A673 (cell line): ENCODE results near the gene PTCH2.

Experiments used
- EZH2 ChIP-seq: fragments of 200-600 bp; sonication (generic); IDR thresholded peaks from 2 replicates; pipeline ENCODE4 v1.6.1; 2017; ENCODE audit warnings: borderline replicate concordance, low read depth, mild to moderate bottlenecking, mixed read lengths, antibody characterized with exemption, low read length; ENCODE audit not compliant: poor library complexity, severe bottlenecking
- TF ChIP-seq, protein P1 (sequence below): fragments of 300-800, 200-600 bp; sonication (generic); conservative IDR thresholded peaks from 2 replicates; pipeline ENCODE4 v1.5.1; 2017; ENCODE audit warnings: low read depth, mild to moderate bottlenecking, antibody characterized with exemption, low read length, moderate library complexity, mixed read lengths

DNA sequence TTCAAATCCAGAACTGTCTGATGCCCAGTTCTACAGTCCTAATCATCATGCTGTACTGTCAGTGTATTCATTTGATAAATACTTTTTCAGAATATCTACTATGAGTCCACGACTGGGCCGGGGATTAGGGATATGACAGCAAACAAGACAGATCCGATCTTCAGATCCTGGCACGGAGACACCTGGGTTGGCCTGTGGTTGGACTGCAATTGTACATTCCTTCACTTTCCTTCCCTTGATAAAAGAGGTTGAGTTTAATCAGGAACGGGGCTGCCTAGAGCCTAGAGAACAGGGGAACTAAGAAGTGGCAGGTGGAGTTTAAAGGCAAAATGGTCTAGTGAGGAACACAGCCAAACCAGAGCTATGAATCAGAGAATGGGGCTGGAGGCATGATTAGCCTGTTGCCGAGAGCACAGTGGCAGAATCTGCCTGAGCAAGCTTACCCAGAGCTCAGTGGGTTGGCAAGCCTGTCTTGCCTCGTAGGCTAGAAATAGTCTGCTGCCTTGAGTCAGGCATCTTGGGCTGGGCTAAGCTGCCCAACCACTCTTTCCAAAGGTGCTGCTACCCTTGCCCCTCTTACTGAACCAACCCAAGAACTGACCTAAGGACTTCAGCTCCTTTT is 38.1 kb upstream of the PTCH2 start:
- TF ChIP-seq, protein P1, sequence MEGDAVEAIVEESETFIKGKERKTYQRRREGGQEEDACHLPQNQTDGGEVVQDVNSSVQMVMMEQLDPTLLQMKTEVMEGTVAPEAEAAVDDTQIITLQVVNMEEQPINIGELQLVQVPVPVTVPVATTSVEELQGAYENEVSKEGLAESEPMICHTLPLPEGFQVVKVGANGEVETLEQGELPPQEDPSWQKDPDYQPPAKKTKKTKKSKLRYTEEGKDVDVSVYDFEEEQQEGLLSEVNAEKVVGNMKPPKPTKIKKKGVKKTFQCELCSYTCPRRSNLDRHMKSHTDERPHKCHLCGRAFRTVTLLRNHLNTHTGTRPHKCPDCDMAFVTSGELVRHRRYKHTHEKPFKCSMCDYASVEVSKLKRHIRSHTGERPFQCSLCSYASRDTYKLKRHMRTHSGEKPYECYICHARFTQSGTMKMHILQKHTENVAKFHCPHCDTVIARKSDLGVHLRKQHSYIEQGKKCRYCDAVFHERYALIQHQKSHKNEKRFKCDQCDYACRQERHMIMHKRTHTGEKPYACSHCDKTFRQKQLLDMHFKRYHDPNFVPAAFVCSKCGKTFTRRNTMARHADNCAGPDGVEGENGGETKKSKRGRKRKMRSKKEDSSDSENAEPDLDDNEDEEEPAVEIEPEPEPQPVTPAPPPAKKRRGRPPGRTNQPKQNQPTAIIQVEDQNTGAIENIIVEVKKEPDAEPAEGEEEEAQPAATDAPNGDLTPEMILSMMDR: no peak
- no peak for TF ChIP-seq EZH2
